ENCODE data around the gene ALOX15B.

The ALOX15B gene

GRCh38 chr17:8080208-8080798, 41.4 kb downstream of the ALOX15B start:
- DNase-seq (ENCODE audit: low spot score), result no peak

DNA sequence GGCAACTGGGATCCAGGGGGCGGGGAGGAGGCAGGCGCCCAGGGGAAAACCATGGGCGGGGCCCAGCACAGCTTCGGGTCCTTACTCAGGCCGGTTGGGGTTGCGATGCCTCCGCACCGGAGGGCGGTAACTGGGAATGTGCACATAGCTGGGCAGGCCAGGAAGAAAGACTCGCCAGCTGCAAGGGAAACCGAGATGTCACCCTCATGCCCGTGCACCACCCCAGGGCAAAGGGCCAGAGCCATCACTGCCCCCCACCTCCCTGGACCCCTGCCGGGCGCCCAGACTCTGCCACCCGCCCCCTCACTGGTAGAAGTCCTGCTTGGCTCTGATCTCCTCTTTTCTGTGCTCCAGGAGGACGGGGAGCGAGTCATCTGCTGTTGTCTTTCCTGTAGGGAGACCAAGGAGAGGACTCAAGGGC, 42.0 kb downstream of the ALOX15B start:
- DNase-seq (ENCODE audit: low spot score), result no peak

DNA sequence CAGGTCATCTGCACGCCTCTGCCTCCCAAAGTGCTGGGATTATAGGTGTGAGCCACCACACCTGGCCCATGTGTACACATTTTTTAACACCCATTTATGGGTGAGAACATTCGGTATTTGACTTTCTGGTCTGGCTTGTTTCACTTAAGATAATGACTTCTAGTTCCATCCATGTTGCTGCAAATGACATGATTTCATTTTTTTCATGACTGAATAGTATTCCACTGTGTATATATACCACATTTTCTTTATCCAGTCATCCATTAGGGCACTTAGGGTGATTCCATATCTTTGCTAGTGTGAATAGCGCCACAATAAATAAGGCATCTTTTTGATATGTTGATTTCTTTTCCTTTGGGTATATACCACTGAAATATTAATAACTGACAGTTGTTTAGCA, 43.0 kb downstream of the ALOX15B start:
- no peak for DNase-seq (ENCODE audit: low spot score)

DNA sequence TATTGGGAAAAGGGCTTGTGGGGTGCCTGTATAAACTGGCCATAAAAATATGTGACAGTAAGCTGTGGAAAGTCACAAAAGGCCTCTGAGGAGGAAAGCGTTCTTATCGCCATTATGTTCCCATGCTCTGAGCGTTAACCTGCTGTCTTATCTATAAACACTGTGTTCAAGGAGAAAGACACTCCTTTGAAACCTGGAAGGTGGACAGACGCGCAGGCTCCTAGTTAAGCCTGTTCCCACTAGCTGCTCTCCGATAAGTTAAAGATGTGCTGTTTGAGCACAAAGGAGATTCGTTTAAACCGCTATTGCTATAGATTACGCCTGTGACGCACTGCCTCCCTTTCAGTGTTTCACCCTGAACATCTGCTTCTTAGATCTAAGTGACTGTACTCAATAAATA, 43.4 kb downstream of the ALOX15B start:
- no peak for DNase-seq (ENCODE audit: low spot score)

GRCh38 chr17:8084250-8084649, 45.4 kb downstream of the ALOX15B start:
- no peak for DNase-seq (ENCODE audit: low spot score)

DNA sequence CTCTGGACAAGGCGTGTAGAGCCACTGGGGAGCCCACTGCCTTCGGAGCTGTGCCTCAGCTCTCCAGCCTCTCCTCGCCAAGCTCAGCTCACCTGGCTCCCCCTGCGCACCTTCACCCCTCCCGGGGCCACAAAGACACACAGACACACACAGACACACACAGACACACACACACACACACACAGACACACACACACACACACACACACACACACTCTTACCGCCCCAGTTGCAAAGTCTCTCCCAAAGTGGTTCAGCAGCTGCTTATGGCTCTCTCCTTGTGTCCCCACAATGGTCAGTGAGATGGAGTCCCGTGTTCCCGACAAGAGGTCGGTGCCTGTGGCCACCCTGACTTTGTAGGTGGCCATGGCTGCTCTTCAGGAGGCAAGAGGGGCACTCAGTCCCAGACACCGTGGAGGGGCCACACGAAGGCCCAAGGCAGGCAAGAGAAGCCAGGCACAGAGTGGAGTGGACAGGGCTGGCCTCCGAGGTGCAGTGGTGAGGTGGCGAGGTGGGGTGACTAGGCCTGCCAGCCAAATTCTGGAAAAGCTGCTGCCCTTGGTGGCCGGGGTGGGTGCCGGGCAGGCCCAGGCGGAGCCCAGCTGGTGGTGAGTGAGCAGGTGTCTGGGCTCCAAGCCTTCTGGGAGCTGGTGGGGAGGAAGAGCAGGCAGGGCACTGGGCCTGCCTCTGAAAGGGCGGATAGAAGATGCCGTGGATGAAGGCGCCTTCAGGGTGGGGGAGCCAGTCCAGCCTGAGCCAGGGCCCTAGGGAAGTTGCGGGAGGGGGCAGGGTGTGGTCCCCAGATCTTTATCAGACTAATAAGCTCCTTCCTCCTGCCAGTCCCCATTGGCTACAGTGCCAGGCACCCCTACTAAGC, 48.5 kb downstream of the ALOX15B start, which contains the start of gene ALOX12B:
Gene ALOX12B (minus strand): TSS at position 642 of the 877 bp plus-strand sequence. CDS start 274 bp downstream, at position 368.
- DNase-seq (ENCODE audit: low spot score), result no peak

DNA sequence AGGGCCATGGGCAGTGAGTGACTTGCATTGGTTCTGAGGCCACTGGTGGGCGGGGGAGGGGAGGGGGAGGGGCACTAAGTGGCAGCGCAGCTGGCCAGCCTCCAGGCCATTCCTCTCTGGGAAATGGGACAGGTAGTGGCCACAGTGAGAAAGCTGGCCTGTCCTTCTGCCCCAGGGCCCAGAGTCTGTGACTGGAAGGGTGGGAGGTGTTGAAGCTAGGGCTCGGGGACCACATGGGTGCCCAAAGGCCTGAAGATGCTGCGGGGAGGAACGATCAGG, 49.0 kb downstream of the ALOX15B start:
- no peak for DNase-seq (ENCODE audit: low spot score)

DNA sequence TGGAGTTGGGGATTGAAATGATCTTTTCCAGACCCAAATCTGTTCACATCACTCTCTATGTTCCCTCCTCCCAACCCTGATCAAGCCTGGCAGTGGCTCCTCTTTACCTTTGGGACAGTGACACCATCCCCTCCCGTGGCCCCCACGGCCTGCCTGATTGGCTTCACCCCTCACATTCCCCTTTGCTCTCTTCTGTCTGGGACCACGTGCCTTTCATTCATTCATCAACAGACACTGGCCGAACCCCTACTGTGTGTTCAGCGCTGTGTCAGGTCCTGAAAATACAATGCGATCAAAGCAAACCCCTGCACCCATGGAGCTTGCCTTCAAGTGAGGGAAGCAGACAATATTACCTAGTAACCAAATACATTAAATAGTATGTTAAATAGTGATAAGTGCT, 50.9 kb downstream of the ALOX15B start:
- DNase-seq (ENCODE audit: low spot score), result no peak

GRCh38 chr17:8091033-8091687, 52.3 kb downstream of the ALOX15B start:
- no peak for DNase-seq (ENCODE audit: low spot score)

GRCh38 chr17:8095361-8095760, 56.5 kb downstream of the ALOX15B start:
- DNase-seq (ENCODE audit: low spot score), result no peak

- DNase-seq (ENCODE audit: low spot score), result no peak
Observed at GRCh38 chr17:8096541-8096940, 57.7 kb downstream of the ALOX15B start.

Measured in hematopoietic multipotent progenitor cell treated with erythropoietin and hydrocortisone succinate and interleukin-3 and kit ligand, for 17 days (in vitro differentiated cells).